Measurements from ENCODE around the gene NF2.

Gene NF2

GRCh38 chr22:29706486-29706885 lies 103.1 kb downstream of the NF2 start:
- TF ChIP-seq CTCF (conservative IDR thresholded peaks at IDR 0.05; ENCODE audit: low read depth, low read length): no peak
- no peak overlapping the region for H3K4me3 ChIP-seq (ENCODE audit: low read depth, low read length)
- no peak for DNase-seq (ENCODE audit: low read depth)

GRCh38 chr22:29707010-29707409 lies 103.6 kb downstream of the NF2 start:
- TF ChIP-seq CTCF (conservative IDR thresholded peaks at IDR 0.05; ENCODE audit: low read depth, low read length): no peak
- no peak for DNase-seq (ENCODE audit: low read depth)
- no peak overlapping the region for H3K4me3 ChIP-seq (ENCODE audit: low read depth, low read length)

GRCh38 chr22:29707471-29707870 lies 104.0 kb downstream of the NF2 start:
- TF ChIP-seq CTCF (conservative IDR thresholded peaks at IDR 0.05; ENCODE audit: low read depth, low read length): no peak
- H3K4me3 ChIP-seq (ENCODE audit: low read depth, low read length): no peak overlapping the region
- DNase-seq (ENCODE audit: low read depth): no peak

- no peak for DNase-seq (ENCODE audit: low read depth)
- TF ChIP-seq CTCF (conservative IDR thresholded peaks at IDR 0.05; ENCODE audit: low read depth, low read length): no peak
- H3K4me3 ChIP-seq (ENCODE audit: low read depth, low read length): no peak overlapping the region
Observed at GRCh38 chr22:29710193-29710592, 106.8 kb downstream of the NF2 start.

- H3K4me3 ChIP-seq (ENCODE audit: low read depth, low read length): no peak overlapping the region
Observed at GRCh38 chr22:29710922-29711593, 107.6 kb downstream of the NF2 start.

GRCh38 chr22:29712119-29712518 lies 108.7 kb downstream of the NF2 start:
- DNase-seq (ENCODE audit: low read depth): no peak
- no peak for TF ChIP-seq CTCF (conservative IDR thresholded peaks at IDR 0.05; ENCODE audit: low read depth, low read length)
- no peak overlapping the region for H3K4me3 ChIP-seq (ENCODE audit: low read depth, low read length)

More at GRCh38 chr22:29710922-29711593, 107.6 kb downstream of the NF2 start:
- TF ChIP-seq CTCF (conservative IDR thresholded peaks at IDR 0.05; ENCODE audit: low read depth, low read length): no peak
- no peak for DNase-seq (ENCODE audit: low read depth)

- no peak for DNase-seq (ENCODE audit: low read depth)
- no peak for TF ChIP-seq CTCF (conservative IDR thresholded peaks at IDR 0.05; ENCODE audit: low read depth, low read length)
Observed at GRCh38 chr22:29713156-29713727, 109.8 kb downstream of the NF2 start.

More at GRCh38 chr22:29713156-29713727, 109.8 kb downstream of the NF2 start:
- H3K4me3 ChIP-seq (ENCODE audit: low read depth, low read length): no peak overlapping the region
